ENCODE results near the gene ACAA1. TPM values are rescaled to one million over a fixed set of nuclear protein-coding genes. Genes with fewer than 3 reads are reported as not detected.

The ACAA1 gene
- total RNA-seq, 4 donors from 2014 or later = 48.1 to 69.5 (median 62.5) TPM

DNA sequence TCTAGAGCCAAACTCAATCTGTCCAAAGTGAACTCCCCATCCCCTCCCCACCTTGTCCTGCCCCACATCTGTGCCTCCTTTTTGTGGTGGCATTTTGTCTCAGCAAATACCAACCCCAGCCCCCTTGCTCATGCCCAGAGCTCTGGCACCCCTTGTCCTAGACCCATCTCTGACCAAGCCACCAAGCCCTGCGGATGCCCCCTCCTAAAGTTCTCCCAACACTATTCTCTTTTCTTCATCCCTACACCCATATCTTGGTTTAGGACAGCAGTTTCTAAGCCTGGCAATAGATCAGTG is 17.7 kb downstream of the ACAA1 start:
- TF ChIP-seq, protein P1, sequence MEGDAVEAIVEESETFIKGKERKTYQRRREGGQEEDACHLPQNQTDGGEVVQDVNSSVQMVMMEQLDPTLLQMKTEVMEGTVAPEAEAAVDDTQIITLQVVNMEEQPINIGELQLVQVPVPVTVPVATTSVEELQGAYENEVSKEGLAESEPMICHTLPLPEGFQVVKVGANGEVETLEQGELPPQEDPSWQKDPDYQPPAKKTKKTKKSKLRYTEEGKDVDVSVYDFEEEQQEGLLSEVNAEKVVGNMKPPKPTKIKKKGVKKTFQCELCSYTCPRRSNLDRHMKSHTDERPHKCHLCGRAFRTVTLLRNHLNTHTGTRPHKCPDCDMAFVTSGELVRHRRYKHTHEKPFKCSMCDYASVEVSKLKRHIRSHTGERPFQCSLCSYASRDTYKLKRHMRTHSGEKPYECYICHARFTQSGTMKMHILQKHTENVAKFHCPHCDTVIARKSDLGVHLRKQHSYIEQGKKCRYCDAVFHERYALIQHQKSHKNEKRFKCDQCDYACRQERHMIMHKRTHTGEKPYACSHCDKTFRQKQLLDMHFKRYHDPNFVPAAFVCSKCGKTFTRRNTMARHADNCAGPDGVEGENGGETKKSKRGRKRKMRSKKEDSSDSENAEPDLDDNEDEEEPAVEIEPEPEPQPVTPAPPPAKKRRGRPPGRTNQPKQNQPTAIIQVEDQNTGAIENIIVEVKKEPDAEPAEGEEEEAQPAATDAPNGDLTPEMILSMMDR (IDR thresholded peaks at IDR 0.05) = no peak
- ATAC-seq (ENCODE audit: low FRiP score) (no peak), DNase-seq (ENCODE audit: low spot score) (peak; percentile 8)

GRCh38 chr3:38118421-38119247 is 18.3 kb downstream of the ACAA1 start:
- TF ChIP-seq, protein P1 (IDR thresholded peaks at IDR 0.05) = no peak
- ATAC-seq (ENCODE audit: low FRiP score) (no peak), DNase-seq (ENCODE audit: low spot score) (no peak)

GRCh38 chr3:38117748-38118420 is 19.0 kb downstream of the ACAA1 start:
- ATAC-seq (ENCODE audit: low FRiP score) = peak; percentile 66
- TF ChIP-seq, protein P1 (IDR thresholded peaks at IDR 0.05) = peak in 1 of 3 donors; percentile 49
- DNase-seq (ENCODE audit: low spot score) = peak; percentile 52

DNA sequence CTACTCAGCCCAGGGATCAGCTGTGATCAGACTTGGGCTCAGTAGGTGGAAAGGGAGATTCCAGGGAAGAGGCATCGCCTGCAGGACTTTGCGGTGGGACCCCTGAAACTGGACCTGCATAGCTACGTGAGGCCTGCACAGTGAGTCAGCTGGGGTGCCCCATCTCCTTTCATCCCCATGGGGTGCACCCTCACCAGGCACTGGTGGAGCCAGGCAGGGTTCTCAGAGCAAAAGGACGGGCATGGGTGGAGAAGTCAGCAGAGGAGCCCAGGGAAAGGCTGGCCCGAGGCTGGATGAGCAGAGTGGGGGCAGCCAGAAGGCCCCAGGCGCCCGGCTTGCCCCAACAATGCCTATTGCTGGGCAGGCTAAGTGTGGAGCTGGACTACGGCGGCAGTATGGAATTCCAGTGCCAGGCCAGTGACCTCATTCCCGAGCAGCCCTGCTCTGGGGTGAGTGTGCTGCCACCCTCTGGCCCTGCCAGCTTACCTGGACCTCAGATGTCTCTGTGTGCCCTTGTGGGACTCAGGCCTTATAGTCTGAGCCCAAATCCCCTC is 19.7 kb downstream of the ACAA1 start:
- peak; percentile 23 for ATAC-seq (ENCODE audit: low FRiP score)
- TF ChIP-seq, protein P1 (IDR thresholded peaks at IDR 0.05) = no peak
- DNase-seq (ENCODE audit: low spot score) = no peak

DNA sequence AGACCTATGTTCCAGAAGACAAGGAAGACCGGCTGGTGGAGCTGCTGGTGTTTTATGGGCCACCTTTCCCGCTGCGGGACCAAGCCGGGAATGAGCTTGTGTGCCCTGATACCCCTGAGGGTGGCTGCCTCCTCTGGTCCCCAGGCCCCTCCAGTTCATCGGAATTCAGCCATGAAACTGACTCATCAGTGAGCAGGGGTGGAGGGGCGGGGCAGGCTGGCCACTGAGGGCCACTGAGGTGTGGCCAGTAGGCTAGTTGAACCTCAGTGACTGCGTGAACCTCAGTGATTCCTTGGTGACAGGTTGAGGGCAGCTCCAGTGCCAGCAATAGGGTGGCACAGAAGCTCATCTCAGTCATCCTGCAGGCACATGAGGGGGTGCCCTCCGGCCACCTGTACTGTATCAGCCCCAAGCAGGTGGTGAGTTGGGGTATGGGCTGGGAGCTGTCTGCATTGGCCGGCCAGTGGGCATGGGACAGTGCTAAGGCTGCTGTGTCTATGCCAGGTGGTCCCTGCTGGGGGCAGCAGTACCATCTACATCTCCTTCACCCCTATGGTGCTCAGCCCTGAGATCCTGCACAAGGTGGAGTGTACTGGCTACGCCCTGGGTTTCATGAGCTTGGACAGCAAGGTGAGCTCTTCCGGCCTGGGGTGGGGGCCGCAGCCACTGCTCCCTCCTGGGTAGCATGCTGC is 20.3 kb downstream of the ACAA1 start:
- no peak for ATAC-seq (ENCODE audit: low FRiP score)
- DNase-seq (ENCODE audit: low spot score) = peak; percentile 11
- TF ChIP-seq, protein P1 (IDR thresholded peaks at IDR 0.05) = no peak

DNA sequence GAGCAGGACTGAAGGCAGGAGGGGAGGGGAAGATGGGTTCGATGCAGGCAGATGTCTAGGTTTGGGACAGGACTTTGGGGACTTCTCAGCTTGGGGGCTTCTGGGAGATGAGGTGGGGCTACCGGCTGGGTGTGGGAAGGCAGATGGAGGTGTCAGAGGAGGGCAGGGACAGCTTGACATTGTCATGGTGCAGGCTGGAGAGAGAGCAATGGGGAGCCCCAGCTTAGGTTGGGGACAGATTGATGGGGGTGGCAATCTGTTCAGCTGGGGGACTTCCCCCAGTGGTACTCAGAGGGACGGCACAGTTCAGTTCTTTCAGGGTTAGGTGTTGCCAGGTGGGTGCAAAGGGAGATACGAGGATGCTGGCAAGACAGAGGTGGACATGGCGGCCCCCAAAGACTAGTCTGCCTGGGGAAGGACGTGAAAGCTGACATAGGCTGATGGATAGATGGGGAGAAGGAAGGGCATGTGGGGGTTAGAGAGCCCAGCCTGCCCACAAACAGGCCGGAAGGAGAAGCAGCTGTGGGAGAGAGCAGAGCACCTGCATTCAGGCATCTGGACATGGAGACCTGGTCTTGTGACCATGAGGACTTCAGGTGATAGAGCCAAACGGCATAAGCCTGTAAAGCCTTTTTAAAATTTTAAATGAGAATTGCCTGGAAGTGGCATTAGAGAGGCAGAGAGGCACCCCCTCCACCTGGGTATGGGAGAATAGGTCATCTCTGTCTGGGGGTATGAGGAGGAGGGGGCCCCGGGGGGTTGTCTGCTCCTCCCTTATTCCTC is 21.1 kb downstream of the ACAA1 start:
- TF ChIP-seq, protein P1 (IDR thresholded peaks at IDR 0.05) = no peak
- ATAC-seq (ENCODE audit: low FRiP score) (no peak), DNase-seq (ENCODE audit: low spot score) (peak; percentile 4)

Data from omental fat pad (tissue), 4 donors.